GM21526 (cell line): ENCODE measurements around the gene ACTC1.

Source experiments
- ATAC-seq: cut with Tn5 transposase; IDR thresholded peaks from one replicate; pipeline ENCODE4 v1.9.1; 2021; ENCODE audit warnings: moderate library complexity; ENCODE audit not compliant: unreplicated experiment, low FRiP score

Gene ACTC1

DNA sequence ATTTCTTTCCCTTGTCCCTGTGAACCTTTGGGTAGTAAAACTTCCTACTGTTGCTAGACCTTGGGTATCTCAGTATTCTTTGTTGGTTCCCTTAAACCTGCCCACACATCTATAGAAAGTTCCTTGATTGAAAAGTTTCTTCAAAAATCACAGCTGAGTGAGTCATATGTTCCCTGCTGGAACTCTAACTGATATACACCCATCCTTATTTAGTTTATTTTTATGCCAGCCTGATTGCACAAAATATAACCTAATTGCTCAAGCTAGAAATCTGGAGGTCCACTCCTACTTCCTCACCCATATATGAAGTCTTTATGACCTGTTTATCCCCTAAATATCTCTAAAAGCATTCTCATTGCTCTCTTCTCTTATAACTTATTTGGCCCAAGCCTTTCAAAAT lies 26.8 kb downstream of the ACTC1 start:
- ATAC-seq: no peak

DNA sequence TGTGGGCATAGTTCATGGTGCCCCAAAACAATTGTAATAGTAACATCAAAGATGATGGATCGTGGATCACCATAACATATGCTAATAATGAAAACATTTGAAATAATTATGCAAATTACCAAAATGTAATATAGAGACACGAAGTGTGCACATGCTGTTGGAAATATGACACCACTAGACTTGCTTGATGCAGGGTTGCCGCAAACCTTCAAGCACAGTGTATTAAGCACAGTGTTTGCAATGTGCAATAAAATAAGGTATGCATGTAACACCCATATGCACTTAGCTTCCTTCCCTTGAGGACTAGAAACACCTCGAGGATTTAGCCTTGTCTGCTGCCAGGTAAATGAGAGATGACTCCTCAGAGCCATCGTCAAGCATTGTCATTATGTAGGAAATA lies 29.6 kb downstream of the ACTC1 start:
- no peak for ATAC-seq

DNA sequence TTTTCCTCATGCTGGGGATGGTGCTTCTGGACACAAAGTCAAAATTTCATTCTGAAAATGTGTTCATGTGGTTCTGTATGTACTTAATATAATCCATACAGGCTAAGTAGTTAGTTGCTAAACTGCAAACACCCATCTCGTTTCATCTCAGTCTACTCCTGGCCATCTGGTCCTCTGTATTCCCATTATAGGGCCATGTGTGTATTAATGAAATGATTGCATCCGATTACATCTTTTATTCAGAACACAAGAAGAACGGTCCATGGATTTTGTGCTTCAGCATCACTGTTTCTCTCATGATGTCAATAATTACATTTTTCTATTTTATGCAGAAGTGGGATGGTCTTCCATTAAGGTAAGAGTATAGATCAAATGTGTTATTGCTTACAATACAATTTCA lies 34.4 kb downstream of the ACTC1 start:
- ATAC-seq: no peak

DNA sequence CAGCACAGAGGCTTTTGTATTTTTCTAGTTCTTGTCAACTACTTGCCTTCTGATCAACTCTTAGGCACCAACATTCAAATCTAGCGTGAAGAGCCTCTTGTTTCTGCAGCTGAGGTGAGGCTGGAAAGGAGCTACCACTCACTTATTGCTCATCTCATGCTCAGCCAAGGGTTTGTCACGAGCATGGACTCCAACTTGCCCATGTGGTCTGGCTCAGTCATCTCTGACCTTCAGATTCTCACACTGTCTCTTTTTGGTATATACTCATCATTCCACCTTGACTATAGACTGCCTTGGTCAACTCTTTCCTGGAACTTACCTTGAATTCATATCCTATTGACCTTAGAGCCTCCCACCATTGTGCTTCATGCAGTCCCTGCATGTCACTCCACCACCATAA lies 35.4 kb downstream of the ACTC1 start:
- ATAC-seq: no peak

DNA sequence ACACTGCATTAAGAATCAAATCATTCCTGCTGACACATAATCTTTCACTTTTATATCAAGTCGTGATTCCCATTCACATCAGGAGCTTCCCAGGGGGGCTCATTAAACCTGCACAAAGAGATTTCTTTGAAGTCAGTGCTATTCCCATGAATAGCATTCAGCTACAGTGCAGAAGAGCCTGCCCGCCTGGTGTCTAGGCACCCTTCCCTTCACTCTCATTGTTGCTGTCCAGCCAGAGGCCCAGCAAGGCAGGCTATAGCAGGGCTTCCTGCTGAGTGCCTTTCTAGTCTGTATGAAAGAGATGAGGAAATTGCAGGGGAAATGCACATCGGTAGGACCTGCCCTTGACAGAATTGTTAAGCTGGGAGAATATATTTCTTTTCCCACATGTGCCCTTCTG lies 36.0 kb downstream of the ACTC1 start:
- ATAC-seq: no peak

DNA sequence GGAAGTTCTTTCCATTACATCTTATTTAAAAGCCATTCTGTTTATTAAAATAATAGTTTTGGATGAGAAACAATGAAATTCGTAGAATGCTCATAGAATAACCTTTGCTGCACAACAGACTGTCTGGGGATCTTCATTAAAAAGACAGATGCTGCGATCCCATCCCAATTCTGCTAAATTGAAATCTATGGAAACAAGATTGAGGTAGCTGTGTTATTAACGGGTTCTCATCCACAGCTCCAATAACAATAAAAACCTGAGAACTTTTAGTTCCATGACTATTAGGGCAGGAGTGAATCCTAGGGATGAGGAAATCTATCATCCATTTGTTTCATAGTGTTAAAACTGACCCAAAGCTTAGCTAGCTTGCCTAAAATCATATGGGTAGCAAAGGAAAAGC lies 38.1 kb downstream of the ACTC1 start:
- ATAC-seq: no peak

DNA sequence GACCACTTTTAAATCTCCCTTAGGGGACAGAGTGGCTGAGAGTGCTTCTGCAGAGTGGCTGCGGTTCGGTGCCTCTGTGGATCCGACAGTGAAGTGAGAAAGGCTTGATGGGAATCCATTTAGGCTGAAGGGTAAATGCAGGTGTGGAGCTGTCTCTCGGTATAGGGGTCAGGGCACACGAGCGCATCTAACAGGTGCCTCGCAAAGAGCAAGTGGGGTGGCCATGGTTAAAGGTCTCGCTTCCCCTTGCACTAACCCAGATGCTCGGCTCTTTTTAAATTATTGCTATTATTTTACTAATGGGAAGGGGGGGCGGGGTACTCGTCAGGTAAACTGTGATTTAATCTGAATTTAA lies 40.0 kb downstream of the ACTC1 start:
- no peak for ATAC-seq

DNA sequence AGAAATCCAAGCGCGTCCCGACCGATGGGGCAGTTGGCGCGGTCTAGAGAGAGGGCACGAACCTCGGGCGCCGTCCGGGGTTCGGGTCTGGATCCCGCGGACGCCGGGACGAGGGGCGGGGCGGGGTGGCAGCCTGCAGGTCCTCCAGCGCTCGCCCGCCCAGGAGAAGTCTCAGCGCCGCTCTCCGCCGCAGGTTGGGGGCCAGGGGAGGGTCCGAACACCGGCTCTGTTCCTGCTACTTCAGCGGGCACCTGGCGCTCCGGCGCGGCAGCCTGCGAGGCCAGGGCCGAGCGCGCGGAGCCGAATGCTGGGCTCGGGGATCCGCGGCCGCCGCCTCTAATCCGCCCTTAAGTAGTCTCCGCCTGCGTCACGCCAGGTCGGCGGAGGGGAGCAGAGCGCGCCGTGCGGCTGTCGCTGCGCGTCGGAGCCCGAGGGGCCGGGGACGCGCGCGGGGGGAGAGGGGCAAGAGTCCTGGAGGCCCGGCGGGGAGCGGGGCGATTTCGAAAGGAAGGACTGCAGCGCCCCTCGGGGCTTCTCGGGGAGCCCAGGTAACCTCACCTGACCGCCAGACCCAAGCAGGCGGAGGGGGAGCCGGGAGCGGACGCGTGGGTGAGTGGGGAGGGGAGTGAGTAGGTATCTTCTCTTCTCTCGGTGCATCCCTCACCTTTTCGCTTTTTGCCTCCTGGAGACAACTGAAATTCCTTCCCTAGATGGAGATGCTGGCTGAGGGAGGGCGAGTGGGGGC lies 40.5 kb downstream of the ACTC1 start, which contains the start of gene GJD2:
TSS of gene GJD2 (minus strand) at position 325 of the 745 bp plus-strand sequence. CDS start 510 bp downstream, outside the sequence.
- ATAC-seq: no peak

DNA sequence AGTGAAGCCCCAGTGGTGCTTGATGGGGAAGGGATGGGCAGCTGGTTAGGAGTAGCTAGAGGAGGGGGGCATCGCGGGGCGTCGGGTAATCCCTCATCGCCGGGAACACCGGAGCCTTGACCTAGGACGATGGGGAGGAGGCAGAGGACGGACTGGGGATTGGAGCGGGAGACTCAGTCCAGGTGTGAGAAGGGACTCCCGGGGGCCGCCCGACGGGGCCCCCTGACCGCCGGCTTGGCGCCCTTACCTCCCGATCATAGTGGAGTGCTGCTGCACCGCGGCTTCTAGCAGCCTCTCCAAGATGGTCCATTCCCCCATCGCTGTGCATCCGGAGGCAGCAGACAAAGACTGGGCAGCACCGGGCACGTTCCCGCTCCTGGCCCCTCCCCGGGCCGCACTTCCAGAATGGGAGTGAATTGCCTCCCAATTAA lies 41.2 kb downstream of the ACTC1 start:
- ATAC-seq: no peak

DNA sequence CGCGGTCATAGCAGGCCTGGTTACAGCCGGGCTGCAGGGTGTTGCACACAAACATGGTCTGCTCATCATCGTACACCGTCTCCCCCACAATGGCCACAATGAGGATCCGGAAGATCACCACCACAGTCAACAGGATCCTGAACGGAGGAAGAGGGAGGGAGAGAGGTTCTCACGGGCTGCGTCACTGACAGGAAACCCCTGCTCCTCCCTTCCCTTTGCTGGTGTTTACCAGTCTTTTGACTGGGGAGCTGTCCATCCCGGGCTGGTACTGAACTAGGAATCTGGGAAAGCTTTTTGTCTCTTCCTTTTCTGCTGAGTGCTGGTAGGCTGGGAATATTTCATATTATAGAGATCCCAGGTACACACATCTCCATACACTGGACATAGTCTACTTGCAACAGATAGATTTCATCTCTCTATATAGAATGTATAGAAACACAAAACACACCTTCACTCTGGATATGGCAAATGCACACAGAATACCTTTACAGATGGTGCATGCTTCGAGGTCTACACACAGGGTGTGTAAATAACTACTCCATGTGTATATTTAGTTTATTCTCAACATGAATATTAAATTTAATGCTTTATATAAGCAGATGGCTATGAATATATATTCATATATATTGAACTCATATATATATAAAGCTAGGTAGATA lies 42.0 kb downstream of the ACTC1 start:
- no peak for ATAC-seq

DNA sequence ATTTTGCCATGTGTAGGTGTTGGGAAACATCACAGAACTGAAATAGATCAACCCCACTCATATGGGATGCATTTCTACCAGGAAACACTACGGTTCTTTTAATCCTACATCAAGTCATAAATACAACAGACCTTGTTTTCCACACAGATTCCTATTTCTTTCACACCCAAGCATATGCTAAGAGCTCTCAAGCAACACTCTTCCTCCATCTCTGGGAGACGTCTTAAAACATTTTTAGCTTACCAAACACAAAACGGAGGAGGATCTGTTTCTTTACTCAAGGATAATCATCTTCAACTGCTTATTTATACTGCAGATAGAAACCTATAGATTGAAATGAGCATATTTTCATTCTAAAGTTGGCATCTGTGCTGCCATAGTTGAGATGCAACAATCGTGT lies 45.7 kb downstream of the ACTC1 start:
- no peak for ATAC-seq
